WI38 (cell line): Measurements from ENCODE around the gene CCR5.
"Not testable (repeated sequence)": the region's sequence is repeated elsewhere in the genome, so short reads cannot be mapped to it uniquely, and the experiment has no call there.

Experiments
- H3K4me3 ChIP-seq: 2 replicates; pipeline ENCODE4 v1.5.1; 2011; ENCODE audit warnings: low read depth, mild to moderate bottlenecking, control low read depth, low read length
- TF ChIP-seq, protein P1 (sequence below): IDR thresholded peaks from 2 replicates; pipeline ENCODE4 v1.5.1; 2012; ENCODE audit warnings: low read depth, mild to moderate bottlenecking, control low read depth, low read length

The CCR5 gene

DNA sequence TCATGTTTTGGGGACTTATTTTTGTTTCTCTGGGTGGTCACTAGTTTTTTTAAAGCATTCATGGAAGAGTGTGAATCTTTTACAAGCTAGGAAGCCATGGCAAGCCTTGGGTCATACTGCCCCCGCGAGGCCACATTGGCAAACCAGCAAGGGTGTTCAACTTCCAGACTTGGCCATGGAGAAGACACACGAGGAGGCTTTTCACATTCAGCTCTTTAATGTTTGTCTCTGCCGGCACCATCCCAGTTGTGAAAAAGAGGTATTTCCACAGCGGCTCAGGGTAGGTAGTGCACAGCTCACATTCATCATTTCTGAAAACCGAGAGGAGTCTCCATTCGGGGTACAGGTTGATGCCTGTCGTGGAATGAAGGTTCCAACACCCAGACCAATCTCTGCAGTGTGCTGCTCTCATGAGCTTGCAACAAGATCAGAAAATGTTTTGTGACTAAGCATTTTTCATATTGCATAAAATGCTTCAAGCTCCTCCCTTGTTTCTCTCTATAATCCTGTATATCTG, 7.7 kb downstream of the CCR5 start:
- H3K4me3 ChIP-seq, result no peak overlapping the region
- TF ChIP-seq, protein P1, sequence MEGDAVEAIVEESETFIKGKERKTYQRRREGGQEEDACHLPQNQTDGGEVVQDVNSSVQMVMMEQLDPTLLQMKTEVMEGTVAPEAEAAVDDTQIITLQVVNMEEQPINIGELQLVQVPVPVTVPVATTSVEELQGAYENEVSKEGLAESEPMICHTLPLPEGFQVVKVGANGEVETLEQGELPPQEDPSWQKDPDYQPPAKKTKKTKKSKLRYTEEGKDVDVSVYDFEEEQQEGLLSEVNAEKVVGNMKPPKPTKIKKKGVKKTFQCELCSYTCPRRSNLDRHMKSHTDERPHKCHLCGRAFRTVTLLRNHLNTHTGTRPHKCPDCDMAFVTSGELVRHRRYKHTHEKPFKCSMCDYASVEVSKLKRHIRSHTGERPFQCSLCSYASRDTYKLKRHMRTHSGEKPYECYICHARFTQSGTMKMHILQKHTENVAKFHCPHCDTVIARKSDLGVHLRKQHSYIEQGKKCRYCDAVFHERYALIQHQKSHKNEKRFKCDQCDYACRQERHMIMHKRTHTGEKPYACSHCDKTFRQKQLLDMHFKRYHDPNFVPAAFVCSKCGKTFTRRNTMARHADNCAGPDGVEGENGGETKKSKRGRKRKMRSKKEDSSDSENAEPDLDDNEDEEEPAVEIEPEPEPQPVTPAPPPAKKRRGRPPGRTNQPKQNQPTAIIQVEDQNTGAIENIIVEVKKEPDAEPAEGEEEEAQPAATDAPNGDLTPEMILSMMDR, result peak; percentile 70

DNA sequence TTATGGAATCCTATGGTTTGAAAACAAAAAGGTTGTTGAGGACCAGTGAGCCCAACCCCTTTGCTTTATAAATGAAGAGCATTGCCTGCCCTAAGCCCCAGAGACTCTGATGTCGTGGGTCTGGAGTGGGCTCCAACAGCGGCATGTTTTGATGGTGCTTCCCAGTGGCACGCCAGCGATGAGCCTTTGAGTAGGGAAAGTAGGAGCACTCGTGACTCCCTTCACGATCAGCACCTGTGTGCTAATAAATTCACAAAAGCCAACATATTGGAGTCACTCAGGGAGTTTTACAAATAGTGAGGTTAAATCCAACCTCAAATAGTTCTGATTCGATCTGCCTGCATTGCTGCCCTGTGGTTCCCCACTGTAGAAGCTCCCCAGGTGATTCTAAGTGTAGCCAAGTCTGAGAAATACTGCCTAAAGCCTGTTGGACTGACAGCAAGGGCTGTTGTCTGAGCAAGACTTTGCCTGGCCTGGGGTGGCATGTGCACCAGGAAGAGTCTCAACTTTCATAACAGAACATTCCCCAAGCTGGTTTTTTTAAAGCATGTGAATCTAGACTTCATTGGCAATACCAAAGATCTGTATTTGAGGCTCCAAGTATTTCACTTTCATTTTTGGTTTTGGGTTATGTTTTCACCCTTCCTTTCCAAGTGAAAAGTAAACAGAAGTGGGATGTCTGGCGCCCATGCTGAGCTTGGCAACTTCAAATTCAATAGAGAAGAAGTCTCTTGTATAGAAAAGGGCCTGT, 9.9 kb downstream of the CCR5 start:
- H3K4me3 ChIP-seq, result no peak overlapping the region
- TF ChIP-seq, protein P1, result no peak

DNA sequence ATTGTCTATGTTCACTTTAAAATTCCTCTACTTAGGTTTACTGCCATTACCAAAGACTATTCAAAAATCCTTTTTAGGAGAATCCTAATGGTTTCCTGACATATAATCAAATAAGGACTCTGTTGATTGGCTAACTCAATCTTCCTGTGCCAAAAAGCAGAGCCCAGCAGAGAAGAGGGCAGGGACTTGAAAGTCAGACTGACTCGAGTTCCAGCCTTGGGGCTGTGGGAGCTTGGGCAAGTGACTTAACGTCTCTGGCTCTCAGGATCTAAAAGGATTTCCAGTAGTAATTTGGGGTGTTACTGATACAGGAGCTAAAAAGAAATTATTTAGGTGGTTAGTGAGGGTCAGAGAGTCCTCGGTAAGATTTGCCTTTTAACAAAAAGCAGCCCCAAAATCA, 10.9 kb downstream of the CCR5 start:
- TF ChIP-seq, protein P1, result no peak
- H3K4me3 ChIP-seq, result no peak overlapping the region

DNA sequence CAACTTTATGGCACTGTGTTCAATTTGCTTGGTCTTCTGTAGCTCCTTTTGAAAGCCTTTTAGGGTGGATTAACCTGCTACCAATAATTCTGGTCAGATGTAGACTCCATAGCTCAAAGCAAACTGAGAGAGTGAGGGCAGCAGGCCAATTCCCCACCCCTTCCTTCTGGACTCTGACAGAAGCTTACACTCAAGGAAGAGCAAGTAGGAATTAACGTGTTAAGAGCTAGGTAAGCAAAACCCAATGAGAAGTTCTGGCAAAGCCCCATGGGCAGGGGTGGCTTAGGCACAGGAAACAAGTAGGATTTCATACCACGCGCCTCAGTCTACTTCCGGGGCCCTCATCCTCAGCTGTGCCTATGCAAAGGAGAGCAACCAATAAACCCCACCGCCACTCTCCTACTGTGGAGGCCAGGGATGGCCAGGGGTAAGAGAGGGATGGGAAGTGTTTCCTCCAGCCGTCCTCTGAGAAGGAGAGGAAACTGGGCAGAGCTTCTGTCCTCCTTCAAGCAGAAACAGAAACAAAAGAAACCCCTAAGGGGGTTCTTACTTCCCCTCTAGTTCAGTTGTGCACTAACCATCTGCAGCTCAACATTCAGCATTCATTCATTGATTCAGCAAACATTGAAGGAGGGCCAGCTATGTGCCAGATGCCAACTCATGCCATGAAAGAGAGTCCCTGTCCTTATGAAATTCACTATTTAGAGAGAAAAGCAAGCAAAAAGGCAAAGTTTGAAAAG, 12.6 kb downstream of the CCR5 start:
- TF ChIP-seq, protein P1, result no peak
- no peak overlapping the region for H3K4me3 ChIP-seq

DNA sequence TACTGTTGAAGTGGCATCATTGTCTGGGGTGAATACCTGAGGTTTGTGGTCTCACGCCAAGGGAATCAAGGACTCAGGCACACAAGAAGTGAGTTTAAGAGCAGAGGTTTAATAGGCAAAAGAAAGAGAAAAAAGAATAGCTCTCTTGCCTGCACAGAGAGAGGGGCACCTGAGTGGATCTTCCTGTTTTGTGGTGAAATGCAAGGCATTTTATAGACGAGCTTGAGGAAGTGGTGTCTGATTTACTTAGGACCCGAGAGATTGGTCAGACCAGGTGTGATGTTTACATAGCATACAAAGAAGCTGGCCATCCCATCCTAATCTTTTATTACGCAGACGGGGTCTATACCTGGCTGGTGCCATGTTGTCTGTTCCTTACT, 13.2 kb downstream of the CCR5 start:
- no peak overlapping the region for H3K4me3 ChIP-seq
- TF ChIP-seq, protein P1, result no peak

DNA sequence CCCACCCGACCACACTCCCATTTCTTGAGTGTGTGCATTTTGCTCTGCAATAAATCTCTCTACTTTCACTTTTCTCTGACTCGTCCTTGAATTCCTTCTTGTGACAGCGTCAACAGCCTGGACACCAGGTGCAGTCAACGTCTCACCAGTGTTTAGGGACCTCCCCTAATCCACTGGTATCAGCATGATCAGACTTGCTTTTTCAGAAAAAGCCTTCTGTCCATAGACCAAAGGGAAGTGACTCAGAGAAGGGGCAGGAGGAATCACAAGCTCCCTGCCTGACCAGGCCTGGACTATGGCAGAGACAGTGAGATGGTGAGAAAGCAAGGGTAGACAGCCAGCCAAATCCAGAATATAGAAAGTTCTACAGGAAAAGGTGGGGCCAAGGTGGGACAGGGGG, 15.5 kb downstream of the CCR5 start:
- TF ChIP-seq, protein P1, result no peak
- no peak overlapping the region for H3K4me3 ChIP-seq

DNA sequence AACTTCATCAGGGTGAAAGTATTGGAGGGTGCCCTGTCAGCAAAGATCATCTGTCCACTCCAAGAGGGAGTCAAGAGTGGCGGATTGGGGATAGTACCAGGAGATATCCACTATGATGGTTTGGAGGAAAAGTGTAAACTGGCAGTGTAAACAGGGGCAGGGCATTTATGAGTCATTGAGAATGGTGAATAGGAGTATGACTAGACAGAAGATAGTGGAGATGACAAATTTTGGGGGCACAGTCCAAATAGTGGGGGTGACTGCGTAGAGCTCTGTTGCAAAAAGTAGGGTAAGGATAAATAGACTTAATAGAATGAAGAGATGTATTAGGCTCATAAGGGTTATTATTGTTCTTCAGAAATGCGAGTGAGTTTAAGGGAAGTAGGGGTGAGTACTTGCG, 18.1 kb downstream of the CCR5 start:
- H3K4me3 ChIP-seq, result not testable (repeated sequence)
